ENCODE measurements around the gene ZSCAN12.

ZSCAN12 gene

DNA sequence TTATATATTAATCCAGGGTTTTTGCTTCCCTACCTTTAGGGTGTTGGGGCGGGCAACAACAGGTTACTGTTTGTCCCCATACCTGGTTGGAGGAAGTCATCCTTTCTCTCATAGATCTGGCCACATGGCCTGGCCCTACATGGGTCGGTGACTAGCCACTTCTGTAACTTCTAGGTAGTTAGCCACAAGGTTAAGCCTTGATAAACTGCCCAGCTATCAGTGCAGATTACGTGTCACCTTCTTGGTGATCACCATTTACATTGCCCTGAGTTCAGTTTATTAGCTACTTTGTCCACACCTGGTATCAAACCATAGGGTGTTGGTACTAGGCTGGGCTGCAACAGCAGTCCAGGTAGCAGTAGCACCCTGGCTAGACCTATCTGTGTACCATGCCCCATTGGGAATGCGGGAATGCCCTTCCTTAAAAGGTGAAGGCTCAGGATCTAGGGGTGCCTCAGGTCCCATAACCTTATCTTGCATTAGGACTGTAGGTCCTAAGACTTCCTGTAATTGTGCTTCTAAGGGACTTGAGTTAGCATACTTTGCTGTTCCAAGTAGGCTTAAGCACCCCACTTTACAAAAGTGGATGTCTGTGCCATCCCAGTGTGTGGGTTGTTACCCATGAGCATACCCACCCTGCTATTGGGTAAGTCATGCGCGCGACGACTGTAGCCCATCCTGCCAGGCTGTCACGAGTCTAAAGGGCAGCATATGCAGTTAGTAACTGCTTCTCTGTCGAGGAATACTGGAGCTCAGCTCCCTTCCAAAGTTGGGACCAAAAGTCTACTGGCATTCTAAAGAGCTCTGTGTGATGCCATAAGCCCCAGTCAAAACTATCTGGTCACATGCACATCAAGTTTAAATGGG lies 44.6 kb downstream of the ZSCAN12 start:
- no peak for DNase-seq (ENCODE audit: low spot score)

DNA sequence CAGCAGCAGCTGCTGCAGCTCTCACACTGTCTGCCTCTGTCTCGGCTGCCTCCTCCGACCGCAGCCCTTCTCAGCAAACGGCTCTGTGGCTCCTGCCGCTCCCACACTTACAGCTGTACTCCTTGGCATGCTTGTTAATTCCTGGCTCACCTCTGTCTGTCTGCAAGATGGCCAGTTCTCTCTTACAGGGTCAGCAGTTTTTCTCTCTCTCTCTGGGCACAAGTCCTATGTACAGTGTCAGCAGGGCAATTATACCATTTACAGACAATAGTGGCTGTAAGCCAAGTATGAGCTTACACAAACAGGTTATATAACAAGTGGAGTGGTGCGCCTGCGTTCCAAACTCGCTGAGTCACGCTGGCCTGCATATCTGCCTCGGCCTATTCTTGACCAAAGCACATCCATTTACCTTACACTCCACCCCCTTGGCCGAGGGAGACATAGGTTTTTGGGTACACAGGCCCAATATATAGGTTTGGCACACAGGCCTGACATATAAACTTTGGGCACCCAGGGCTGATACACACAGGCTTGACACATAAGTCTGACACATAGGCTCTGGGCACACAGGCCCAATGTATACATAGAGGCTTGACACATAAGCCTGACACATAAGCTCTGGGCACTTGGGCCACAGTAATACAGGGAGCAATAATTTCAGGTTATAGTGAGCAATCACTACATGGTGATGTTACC lies 45.4 kb downstream of the ZSCAN12 start:
- no peak for DNase-seq (ENCODE audit: low spot score)

DNA sequence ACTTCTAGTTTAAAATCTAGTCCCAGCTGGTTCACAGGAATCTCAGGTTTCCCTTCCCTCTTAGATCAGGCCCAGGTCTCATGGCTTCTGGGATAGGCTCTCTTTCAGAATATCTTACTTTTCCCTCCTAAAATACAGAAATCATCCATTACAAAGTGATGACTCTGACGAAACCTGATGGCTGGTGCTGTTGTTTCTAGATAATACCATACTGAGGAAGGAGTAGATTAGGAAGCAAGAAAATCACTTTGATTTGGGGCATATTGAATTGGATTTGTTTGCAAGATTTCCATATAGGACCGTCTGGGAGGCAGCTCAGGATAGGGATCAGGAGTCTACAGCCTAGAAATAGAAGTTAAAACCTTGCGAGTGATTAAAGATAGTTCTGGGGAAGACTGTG lies 46.2 kb downstream of the ZSCAN12 start:
- no peak for DNase-seq (ENCODE audit: low spot score)

DNA sequence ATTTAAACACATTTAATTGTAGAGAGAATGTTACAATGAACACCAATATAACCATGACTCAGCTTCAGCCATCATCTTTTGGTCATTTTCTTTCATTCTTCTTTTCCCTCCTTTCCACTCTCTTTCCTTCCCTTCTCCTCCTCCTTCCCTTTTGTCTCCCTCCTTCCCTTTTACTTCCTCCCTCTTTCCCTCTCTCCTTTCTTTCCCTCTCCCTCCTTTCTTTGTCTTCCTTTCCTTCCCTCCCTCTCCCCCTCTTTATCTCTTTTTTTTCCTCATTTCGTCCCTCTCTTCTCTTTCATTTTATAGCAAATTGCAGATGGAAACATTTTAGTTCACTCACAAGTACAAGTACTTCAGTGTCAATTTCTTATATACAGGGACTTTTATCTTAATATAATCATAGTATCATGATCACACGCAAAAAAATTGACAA lies 48.0 kb downstream of the ZSCAN12 start:
- DNase-seq (ENCODE audit: low spot score): no peak

DNA sequence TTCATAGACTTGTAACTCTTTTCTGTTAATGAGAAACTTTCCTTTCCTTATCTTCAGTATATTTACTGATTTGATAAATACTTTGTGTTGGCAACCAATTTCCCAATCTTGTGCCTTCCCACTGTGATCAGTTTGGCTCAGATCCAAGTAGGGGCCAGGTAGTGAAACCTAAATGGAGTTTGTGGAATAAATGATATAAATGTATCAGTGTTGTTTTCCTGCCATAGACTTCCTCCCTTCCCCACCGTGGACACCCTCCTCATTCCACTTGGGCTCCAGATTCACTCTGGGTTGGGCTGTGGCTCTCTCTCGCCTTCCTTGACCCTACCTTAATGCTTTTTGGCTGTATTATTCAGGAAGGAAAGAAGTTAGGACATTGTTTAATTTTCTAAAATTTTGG lies 48.5 kb downstream of the ZSCAN12 start:
- no peak for DNase-seq (ENCODE audit: low spot score)

DNA sequence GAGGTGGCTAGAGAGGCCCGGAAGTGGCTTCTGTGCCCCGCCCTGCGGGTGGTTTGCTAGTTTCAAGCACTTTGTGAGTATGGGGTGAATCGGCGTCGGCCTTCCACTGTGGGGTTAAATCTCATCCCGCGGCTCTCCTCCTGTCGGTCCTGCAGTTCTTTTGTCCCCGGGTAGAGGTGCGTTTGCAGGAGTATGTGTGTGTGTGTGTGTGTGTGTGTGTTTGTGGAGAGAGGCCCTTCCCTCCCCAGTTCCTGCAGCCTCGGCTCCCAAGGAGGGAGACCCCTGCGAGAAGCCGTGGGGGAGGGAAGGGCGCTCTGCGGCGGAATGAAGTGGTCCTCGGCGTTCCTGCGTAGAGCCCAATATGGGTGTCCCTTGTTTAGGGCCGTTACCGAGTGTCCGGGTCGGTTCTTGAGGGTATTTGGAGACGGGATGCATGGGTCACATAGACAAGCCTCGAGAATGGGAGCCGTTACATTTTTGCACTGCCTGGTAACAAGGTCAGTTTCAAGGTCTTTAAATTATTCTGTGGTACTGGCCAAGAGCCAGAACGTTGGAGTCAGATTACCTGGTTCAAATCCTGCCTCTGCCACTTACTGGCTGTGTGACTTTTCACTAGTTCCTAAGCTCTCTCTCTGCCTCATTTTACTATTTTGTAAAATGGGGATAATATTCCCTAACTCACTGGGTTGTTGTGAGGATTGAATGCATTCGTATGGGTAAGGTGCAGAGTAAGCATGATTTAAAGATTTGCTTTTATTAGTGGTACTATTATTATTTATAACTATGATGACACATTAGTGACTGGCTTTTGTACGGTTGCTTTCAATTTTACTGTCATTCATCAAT lies 49.4 kb downstream of the ZSCAN12 start, which contains the start of gene ZKSCAN3:
Gene ZKSCAN3 (plus strand): TSS at position 56 of the 846 bp plus-strand sequence. CDS start 9,640 bp downstream, outside the sequence.
- DNase-seq (ENCODE audit: low spot score): peak; percentile 74

DNA sequence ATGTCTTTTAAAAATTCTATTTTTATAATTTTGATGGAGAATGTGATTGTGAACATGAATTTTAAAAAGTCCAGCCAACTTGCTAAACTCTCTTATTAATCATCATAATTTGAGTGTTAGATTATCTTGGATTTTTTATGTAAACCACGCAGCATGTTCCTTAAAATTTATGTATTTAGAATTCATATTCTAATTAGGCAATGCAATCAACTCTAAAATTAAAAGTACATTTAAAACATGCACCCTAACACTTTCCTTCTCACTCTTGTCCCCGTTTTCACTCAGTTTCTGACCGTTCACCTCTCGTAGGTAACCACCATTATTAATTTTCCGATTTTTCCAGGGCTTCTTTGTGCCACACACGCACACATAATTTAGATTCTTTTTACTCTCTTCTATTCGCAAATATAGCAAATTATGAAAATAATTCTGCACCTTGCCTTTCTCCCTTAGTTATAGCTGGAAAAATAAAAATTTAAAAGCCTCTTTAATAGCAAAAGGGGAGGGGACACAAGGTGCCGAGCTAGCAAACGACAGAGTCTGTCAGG lies 50.1 kb downstream of the ZSCAN12 start:
- no peak for DNase-seq (ENCODE audit: low spot score)

DNA sequence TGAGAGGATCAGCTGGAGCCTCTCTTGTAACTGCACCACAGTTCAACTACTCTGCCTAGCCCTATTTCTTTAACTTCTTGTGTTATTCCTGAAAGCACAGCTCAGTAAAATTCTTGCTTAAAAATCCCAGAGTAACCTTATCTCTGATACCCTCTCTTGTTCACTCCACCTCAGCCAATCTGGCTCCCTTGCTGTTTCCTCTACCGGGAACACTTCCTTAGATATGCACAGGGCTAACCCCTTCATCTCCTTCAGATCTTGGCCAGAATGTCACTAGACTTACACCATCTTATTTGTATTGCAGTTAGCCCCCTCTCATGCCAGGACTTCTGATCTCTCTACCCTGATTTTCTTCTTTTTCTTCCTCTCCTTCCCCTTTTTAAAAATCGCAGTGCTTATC lies 52.4 kb downstream of the ZSCAN12 start:
- no peak for DNase-seq (ENCODE audit: low spot score)

DNA sequence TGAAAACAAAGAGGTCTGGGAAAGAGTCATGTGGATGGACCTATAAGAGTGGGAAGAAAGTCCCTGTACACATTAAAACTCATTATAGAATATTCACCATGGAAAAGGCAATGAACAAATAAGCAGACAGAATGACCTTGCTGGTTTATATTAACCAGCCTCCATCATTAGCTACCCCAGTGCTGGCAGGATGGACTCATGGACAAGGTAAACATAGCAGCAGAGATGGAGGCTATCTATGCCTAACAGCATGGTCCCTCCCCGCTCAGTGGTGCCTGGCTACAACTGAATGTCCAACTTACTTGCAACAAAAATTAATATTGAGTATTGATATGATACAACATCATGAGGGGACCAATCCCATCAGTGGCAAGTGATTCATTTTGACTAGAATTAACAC lies 54.3 kb downstream of the ZSCAN12 start:
- no peak for DNase-seq (ENCODE audit: low spot score)

DNA sequence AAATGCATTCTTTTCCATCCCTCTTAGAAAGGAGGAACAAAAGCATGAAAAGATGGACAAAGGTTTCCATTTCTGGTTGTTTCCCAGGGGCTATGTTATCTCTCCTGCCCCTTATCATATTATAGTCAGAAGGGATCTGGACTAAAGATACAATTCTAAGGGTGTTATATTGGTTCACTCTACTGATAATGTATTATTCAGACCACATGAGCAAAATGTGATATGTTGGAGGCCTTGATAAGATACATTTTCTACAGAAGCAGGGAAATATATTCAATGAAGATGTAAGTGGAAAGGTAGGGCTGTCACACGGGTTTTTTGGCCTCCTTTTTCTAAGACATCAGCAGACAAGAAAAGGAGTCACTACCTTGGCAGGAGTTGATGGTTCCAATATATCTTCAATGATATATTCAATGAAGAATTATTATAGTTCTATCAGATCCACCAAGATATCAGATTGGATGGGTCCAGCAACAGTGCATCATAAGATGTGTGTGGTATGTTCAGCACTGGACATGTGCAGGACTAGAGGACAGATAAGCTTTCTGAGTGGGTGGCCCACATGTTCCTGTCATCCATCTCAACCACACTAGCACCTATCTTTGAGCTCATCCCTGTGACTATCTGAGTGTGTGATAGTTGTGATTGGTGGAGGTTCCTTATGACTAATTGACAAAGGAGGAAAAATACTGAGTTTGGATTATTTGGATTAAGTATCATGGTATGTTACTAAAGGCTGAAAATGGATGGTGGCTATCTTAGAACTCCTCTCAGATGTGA lies 55.5 kb downstream of the ZSCAN12 start:
- DNase-seq (ENCODE audit: low spot score): no peak

DNA sequence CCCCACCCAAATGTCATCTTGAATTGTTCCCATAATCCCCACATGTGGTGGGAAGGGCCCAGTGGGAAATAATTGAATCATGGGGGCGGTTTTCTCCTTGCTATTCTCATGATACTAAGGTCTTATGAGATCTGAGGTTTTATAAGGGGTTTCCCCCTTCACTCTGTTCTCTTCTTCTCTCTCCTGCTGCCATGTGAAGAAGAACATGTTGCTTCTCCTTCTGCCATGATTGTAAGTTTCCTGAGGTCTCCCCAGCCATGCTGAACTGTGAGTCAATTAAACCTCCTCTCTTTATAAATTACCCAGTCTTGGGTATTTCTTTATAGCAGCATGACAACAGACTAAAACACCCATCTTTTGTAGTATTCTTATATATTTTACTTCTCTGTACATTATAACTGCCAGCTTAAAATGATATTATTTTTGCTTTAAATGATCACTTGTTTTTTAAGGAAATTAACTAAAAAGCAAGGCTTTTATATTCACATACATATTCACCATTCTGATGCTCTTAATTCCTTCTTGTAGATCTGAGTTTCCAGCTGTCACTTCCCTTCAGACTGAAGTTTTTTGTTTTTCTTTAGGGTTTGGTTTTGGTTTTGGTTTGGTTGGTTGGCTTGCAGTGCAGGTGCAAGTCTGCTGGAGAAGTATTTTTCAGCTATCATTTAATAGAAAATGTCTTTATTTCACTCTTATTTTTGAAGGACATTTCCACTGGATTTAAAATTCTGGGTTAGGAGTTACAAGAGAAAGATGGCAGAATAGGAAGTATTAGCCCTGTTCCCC lies 59.0 kb downstream of the ZSCAN12 start:
- no peak for DNase-seq (ENCODE audit: low spot score)

DNA sequence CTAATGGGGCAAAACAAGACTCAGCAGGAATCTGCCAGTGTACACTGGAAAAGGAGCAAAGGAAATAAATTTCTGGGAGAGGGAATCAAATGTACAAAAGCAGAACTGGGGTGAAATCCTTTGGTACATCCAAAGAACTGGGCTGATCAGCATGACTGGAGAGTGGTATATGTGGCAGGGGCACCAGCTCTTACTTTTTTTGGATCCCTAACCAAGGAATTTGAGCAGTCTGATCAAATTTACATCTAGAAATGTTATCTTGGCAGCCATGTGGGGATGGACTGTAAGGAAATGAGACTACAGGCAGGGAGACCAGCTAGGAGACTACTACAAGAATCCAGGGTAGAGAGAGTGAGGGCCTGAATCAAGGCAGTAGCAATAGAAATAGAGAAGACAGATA lies 62.4 kb downstream of the ZSCAN12 start:
- DNase-seq (ENCODE audit: low spot score): no peak

DNA sequence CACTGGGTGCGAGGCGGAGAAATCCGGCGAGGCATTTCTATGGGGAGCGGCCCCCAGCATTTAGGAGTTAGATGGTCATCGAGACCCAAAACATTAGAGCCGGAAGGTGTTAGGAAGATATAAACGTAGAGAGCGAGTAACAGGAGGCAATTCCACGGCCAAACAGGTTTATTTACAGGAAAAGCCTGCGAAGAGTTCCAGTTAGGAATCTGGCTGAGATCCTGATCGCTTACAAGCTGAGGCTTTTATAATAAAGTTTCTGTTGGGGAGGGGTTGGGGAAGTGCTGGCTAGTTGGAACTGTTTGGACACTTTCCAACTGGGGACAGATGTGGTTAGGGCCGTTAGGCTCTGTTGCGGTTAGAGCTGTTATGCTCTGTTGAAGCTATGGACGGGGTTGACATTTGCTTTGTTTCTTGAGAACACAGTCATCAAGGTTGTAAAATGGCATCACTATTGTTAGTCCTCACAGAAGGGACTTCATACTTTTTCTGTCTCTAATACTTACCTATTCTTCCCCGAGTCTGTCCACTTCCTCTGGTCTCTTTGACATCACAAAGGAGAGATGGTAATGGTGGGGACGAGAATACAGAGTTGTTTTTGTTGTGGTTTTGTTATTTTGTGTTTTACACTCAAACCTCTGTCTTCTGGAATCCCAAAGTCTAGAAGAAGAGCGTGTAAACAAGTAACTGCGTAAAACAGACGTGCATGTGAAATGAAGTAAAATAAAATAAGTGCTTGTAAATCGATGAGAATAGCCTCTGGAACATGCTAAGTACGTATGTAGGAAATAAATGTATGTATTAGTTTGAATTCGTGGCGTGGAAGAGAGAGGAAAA lies 63.0 kb downstream of the ZSCAN12 start:
- DNase-seq (ENCODE audit: low spot score): no peak

DNA sequence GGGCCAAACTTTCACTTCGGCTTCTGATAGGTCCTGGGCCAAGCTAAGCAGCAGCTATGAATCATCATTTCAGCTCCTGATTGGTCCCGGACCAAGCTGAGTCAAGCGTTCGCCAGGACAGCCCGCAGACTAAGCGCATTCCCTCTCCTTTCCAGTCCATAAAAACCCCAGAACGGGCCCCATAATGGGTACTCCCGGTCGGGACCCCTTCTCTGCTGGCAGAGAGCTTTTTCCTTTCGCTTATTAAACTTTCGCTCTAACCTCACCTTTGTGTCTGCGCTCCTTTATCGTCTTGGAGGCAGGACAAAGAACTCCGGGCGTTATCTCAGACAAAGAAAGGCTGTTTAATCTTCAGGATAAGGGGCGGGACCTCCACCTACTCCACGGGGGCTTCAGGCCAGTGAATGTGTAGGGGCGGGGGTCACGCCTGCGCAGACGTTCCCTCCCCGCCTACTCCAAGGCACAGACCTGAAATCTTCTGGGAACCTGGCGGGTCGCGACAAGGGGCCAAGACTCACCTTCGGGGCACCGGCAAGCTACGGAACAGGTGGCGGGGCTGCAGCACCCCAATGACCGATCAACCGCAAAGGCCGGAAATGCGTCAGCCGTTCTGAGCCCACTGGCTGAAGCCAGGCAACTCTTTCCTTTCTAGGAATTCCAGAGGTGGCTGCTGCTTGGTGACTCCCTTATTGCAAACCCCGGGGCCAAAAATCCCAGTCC lies 63.8 kb downstream of the ZSCAN12 start, which contains the start of gene ZSCAN31:
Gene ZSCAN31 (minus strand): TSS at position 585 of the 720 bp plus-strand sequence. CDS start 6,465 bp downstream, outside the sequence.
- peak; percentile 97 for DNase-seq (ENCODE audit: low spot score)

DNA sequence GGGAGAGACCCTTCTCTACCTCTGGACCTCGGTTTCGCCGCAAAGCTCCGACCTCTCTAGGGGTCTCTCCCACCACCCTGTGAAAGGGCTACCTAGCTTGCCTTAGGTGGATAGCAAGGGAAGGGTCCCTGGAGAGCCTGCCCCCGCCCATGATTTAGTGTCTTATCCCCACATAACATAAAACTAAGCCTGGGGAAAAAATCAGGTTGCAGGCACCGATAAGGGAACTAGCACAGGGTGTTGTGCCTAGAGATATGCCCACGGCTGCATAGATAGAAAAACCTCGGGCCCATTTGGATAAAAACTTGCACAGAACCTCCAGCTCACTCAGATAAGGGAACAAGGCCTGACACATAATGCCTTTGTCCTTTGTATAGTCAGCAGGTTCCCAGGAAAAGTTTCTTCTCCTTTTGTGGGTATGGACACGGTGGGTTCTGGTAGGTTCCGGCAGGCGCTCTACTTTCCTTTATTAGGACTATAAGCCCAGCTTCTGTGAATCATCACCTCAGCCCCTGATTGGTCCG lies 64.4 kb downstream of the ZSCAN12 start:
- DNase-seq (ENCODE audit: low spot score): no peak

DNA sequence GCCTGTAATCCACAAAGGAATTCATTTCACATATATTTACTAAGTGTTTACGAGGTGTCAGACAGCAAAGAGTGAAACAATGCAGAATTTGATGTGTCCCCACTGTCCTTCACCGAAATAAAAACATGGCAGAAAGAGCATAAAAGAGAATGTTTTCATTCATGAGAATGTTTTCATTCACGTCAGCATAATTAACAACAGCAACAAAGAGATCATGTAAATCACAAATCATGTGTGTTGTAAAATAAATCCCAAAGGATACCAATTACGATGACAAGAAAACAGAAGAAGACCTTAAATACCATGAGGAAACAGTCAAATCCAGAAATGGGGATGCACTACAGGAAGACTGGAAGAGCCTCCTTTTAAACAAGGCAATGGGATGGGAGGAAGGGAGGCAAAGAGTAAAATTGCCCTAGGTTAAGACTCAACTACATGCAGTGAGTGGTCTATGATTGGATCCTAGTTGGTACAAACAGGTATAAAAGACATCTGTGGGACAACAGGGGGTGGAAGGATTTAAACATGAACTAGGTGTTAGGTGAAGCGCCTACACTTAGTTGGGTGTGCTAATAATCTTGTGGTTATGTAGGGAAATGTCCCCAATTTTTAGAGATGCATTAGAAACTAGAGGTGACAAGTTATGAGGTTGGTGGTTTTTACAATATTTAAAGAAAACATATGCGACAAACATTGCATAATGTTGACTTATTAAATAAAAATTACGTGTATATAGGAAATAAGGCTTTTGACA lies 65.1 kb downstream of the ZSCAN12 start:
- no peak for DNase-seq (ENCODE audit: low spot score)

DNA sequence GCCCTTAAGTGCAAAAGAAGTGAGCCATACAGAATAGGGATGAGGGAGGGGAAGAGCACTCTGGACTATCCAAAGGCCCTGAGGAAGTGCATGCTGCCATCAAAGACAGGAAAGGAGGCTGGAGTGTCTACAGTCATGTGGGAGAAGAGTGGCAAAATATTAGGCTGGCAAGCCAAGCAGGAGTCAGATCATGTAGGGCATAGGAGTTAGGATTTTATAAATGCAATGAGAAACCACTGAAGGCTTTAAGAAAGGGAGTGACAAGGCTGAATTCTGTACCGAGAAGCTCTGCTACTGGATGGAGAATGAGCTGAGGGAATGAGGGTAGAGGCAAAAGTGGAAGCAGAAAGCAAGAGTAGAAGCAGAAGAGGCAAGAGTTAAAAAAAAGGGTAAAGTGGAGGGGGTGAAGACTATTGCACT lies 65.9 kb downstream of the ZSCAN12 start:
- DNase-seq (ENCODE audit: low spot score): no peak
